ENCODE data around the gene RND2.

Gene RND2

GRCh38 chr17:43033948-43034881 is 9.2 kb downstream of the RND2 start:
- TF ChIP-seq FOXP2 (optimal IDR thresholded peaks at IDR 0.05; ENCODE audit: borderline replicate concordance, extremely low read depth, extremely low read length, insufficient read depth) (no peak), SIN3A (IDR thresholded peaks at IDR 0.05; ENCODE audit: borderline replicate concordance, insufficient read depth, low read length) (no peak), REST (IDR thresholded peaks at IDR 0.05; ENCODE audit: insufficient read depth in 1 of 2, low read depth in 2 of 2, low read length in 2 of 2) (no peak), TAF1 (IDR thresholded peaks at IDR 0.05; ENCODE audit: borderline replicate concordance, insufficient read depth, low read length) (no peak), POLR2AphosphoS5 (IDR thresholded peaks at IDR 0.05; ENCODE audit: low read depth, low read length) (no peak)

GRCh38 chr17:43034894-43035293 is 9.9 kb downstream of the RND2 start:
- TF ChIP-seq TAF1 (IDR thresholded peaks at IDR 0.05; ENCODE audit: borderline replicate concordance, insufficient read depth, low read length) (no peak), FOXP2 (optimal IDR thresholded peaks at IDR 0.05; ENCODE audit: borderline replicate concordance, extremely low read depth, extremely low read length, insufficient read depth) (no peak), POLR2AphosphoS5 (IDR thresholded peaks at IDR 0.05; ENCODE audit: low read depth, low read length) (no peak), REST (IDR thresholded peaks at IDR 0.05; ENCODE audit: insufficient read depth in 1 of 2, low read depth in 2 of 2, low read length in 2 of 2) (no peak), SIN3A (IDR thresholded peaks at IDR 0.05; ENCODE audit: borderline replicate concordance, insufficient read depth, low read length) (no peak)

- TF ChIP-seq FOXP2 (optimal IDR thresholded peaks at IDR 0.05; ENCODE audit: borderline replicate concordance, extremely low read depth, extremely low read length, insufficient read depth) (no peak), SIN3A (IDR thresholded peaks at IDR 0.05; ENCODE audit: borderline replicate concordance, insufficient read depth, low read length) (no peak), POLR2AphosphoS5 (IDR thresholded peaks at IDR 0.05; ENCODE audit: low read depth, low read length) (no peak), REST (IDR thresholded peaks at IDR 0.05; ENCODE audit: insufficient read depth in 1 of 2, low read depth in 2 of 2, low read length in 2 of 2) (no peak), TAF1 (IDR thresholded peaks at IDR 0.05; ENCODE audit: borderline replicate concordance, insufficient read depth, low read length) (no peak)
These were observed 14.6 kb downstream of the RND2 start for GRCh38 chr17:43039646-43040045.

GRCh38 chr17:43040655-43041054 is 15.6 kb downstream of the RND2 start:
- TF ChIP-seq POLR2AphosphoS5 (IDR thresholded peaks at IDR 0.05; ENCODE audit: low read depth, low read length) (no peak), FOXP2 (optimal IDR thresholded peaks at IDR 0.05; ENCODE audit: borderline replicate concordance, extremely low read depth, extremely low read length, insufficient read depth) (no peak), TAF1 (IDR thresholded peaks at IDR 0.05; ENCODE audit: borderline replicate concordance, insufficient read depth, low read length) (no peak), SIN3A (IDR thresholded peaks at IDR 0.05; ENCODE audit: borderline replicate concordance, insufficient read depth, low read length) (no peak), REST (IDR thresholded peaks at IDR 0.05; ENCODE audit: insufficient read depth in 1 of 2, low read depth in 2 of 2, low read length in 2 of 2) (no peak)
